Measurements from ENCODE around the gene TRIP4. TPM values are rescaled to one million over a fixed set of nuclear protein-coding genes. Genes with fewer than 3 reads are reported as not detected.

The TRIP4 gene
- polyA plus RNA-seq, 2 of the 4 experiments (the other 2 are of a cell fraction) = 24.8 to 34.9 TPM

DNA sequence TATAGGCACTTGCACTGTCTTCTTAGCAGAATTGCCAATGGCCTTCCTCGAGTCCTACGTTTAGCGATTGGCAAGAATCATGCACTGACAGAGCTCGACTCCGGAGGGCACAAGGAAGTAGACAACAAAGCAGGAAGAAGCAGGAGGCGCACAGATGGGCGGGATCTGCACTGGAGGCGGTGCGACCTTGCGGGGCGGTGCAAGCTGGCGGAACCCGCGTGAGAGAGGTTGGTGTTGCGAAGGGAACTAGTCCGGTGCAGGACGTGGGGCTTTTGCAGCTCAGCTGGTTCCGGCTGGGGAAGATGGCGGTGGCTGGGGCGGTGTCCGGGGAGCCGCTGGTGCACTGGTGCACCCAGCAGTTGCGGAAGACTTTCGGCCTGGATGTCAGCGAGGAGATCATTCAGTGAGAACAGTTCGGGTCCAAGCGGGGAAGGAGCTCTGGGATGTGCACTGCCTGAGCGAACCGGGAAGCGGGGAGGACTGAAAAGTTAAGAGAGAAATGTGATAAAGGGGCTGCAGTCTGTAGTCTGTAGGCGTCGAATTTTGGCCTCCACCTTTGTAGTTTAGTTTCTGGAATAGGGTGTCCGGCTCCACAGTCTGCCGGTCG lies at the start of gene TRIP4 (continued):
- TF ChIP-seq CHD2 (IDR thresholded peaks at IDR 0.05; ENCODE audit: low read length, partially characterized antibody) (peak; percentile 23), EHMT2 (IDR thresholded peaks at IDR 0.05; ENCODE audit: low read depth) (no peak), RFX5 (IDR thresholded peaks at IDR 0.05) (peak; percentile 80), FOSL2 (IDR thresholded peaks at IDR 0.05) (no peak), FOSL2 (CRISPR knock-in tag; IDR thresholded peaks at IDR 0.05) (peak; percentile 50), FOXS1 (CRISPR knock-in tag; IDR thresholded peaks at IDR 0.05) (no peak), ZC3H11A (IDR thresholded peaks at IDR 0.05) (peak; percentile 57; the same call in 1 of the 2 replicates), HDAC2 (IDR thresholded peaks at IDR 0.05) (peak; percentile 84; the same call in 1 of the 2 replicates), CBX2 (IDR thresholded peaks at IDR 0.05; ENCODE audit: borderline replicate concordance, low read depth) (no peak), ZNF302 (CRISPR knock-in tag; IDR thresholded peaks at IDR 0.05) (no peak), TFCP2L1 (CRISPR knock-in tag; IDR thresholded peaks at IDR 0.05) (no peak), SREBF2 (IDR thresholded peaks at IDR 0.05) (no peak), JUN (IDR thresholded peaks at IDR 0.05) (peak; percentile 91 to 98), NFE2L2 (conservative IDR thresholded peaks at IDR 0.05; ENCODE audit: low read length) (0 out of 2 replicates have a peak, but pooled peaks have one; percentile 1), EP300 (IDR thresholded peaks at IDR 0.05) (0 out of 5 replicates have a peak, but pooled peaks of 1 of the 2 experiments have one; percentile 23), HEYL (CRISPR knock-in tag; IDR thresholded peaks at IDR 0.05) (no peak), POLR2AphosphoS2 (conservative IDR thresholded peaks at IDR 0.05; ENCODE audit: low read length) (no peak), CBX8 (IDR thresholded peaks at IDR 0.05) (no peak), ZFP36 (IDR thresholded peaks at IDR 0.05; ENCODE audit: borderline replicate concordance, partially characterized antibody) (no peak)
- TF ChIP-seq, protein P1, sequence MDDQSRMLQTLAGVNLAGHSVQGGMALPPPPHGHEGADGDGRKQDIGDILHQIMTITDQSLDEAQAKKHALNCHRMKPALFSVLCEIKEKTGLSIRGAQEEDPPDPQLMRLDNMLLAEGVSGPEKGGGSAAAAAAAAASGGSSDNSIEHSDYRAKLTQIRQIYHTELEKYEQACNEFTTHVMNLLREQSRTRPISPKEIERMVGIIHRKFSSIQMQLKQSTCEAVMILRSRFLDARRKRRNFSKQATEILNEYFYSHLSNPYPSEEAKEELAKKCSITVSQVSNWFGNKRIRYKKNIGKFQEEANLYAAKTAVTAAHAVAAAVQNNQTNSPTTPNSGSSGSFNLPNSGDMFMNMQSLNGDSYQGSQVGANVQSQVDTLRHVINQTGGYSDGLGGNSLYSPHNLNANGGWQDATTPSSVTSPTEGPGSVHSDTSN (IDR thresholded peaks at IDR 0.05) = peak; percentile 99
- TF ChIP-seq, protein P2, sequence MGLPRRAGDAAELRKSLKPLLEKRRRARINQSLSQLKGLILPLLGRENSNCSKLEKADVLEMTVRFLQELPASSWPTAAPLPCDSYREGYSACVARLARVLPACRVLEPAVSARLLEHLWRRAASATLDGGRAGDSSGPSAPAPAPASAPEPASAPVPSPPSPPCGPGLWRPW (IDR thresholded peaks at IDR 0.05) = no peak
- TF ChIP-seq, protein P3, sequence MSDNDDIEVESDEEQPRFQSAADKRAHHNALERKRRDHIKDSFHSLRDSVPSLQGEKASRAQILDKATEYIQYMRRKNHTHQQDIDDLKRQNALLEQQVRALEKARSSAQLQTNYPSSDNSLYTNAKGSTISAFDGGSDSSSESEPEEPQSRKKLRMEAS (IDR thresholded peaks at IDR 0.05) = peak; percentile 98
- TF ChIP-seq, protein P4, sequence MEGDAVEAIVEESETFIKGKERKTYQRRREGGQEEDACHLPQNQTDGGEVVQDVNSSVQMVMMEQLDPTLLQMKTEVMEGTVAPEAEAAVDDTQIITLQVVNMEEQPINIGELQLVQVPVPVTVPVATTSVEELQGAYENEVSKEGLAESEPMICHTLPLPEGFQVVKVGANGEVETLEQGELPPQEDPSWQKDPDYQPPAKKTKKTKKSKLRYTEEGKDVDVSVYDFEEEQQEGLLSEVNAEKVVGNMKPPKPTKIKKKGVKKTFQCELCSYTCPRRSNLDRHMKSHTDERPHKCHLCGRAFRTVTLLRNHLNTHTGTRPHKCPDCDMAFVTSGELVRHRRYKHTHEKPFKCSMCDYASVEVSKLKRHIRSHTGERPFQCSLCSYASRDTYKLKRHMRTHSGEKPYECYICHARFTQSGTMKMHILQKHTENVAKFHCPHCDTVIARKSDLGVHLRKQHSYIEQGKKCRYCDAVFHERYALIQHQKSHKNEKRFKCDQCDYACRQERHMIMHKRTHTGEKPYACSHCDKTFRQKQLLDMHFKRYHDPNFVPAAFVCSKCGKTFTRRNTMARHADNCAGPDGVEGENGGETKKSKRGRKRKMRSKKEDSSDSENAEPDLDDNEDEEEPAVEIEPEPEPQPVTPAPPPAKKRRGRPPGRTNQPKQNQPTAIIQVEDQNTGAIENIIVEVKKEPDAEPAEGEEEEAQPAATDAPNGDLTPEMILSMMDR (IDR thresholded peaks at IDR 0.05) = 0 out of 3 replicates have a peak, but pooled peaks have one; percentile 11
- TF ChIP-seq, protein P5, sequence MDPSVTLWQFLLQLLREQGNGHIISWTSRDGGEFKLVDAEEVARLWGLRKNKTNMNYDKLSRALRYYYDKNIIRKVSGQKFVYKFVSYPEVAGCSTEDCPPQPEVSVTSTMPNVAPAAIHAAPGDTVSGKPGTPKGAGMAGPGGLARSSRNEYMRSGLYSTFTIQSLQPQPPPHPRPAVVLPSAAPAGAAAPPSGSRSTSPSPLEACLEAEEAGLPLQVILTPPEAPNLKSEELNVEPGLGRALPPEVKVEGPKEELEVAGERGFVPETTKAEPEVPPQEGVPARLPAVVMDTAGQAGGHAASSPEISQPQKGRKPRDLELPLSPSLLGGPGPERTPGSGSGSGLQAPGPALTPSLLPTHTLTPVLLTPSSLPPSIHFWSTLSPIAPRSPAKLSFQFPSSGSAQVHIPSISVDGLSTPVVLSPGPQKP (IDR thresholded peaks at IDR 0.05; ENCODE audit: low read depth, low read length) = 0 out of 2 replicates have a peak, but pooled peaks have one; percentile 47
- TF ChIP-seq, protein P6, sequence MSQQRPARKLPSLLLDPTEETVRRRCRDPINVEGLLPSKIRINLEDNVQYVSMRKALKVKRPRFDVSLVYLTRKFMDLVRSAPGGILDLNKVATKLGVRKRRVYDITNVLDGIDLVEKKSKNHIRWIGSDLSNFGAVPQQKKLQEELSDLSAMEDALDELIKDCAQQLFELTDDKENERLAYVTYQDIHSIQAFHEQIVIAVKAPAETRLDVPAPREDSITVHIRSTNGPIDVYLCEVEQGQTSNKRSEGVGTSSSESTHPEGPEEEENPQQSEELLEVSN (IDR thresholded peaks at IDR 0.05; ENCODE audit: borderline replicate concordance, low read depth) = peak; percentile 93

DNA sequence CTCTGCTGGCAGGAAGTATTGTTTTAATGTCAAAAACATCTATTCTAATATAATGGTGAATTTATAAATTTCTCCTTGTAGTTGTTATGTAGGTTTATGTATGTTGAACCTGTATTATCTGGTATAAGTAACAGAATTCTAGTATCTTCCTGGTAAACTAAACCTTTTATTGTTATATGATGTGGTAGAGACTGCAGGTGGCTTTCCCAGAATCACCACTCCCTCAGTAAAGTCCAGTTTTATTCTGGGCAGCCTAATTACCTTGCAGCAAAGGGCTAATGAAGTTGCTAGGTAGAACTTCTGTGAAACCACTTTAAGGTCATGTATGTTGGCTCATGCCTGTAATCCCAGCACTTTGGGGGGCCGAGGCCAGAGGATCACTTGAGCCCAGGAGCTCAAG lies 47.3 kb upstream of the TRIP4 start:
- ATAC-seq (no peak), DNase-seq (ENCODE audit: low read depth in 1 of 2, low spot score in 1 of 2) (no peak), FAIRE-seq (no peak)
- Histone ChIP-seq H3K9me3 (no peaks in the 10 kb centered on the region), H3K27ac (no peak overlapping the region), H3K4me2 (no peak overlapping the region), H3K4me1 (peaks cover 18% of the 10 kb centered on the region), H3K4me3 (no peak overlapping the region)
- WGBS (ENCODE audit: missing lambda C conversion rate) = 100% methylated on average over 1 of the region's 1 CpG
- ChIA-PET CTCF (interaction anchor here (1.0 to 1.2 kb wide), 2 partner anchors 11 to 22 kb away, joined by 3 read pairs; no protein-coding TSS in a partner anchor), POLR2A (no interaction called here)
- TF ChIP-seq CEBPB (IDR thresholded peaks at IDR 0.05) = no peak
- TF ChIP-seq HOXA7 (CRISPR knock-in tag; IDR thresholded peaks at IDR 0.05) = no peak
- no peak for TF ChIP-seq HOXB13 (CRISPR knock-in tag; IDR thresholded peaks at IDR 0.05; ENCODE audit: low read depth)
- TF ChIP-seq RCOR1 (IDR thresholded peaks at IDR 0.05; ENCODE audit: low read depth, low read length) = no peak
- TF ChIP-seq, protein P7, sequence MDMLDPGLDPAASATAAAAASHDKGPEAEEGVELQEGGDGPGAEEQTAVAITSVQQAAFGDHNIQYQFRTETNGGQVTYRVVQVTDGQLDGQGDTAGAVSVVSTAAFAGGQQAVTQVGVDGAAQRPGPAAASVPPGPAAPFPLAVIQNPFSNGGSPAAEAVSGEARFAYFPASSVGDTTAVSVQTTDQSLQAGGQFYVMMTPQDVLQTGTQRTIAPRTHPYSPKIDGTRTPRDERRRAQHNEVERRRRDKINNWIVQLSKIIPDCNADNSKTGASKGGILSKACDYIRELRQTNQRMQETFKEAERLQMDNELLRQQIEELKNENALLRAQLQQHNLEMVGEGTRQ (IDR thresholded peaks at IDR 0.05) = no peak
- TF ChIP-seq EP300 (IDR thresholded peaks at IDR 0.05) = no peak
- no peak for TF ChIP-seq POLR2A (IDR thresholded peaks at IDR 0.05; ENCODE audit: low read length)
- TF ChIP-seq NR3C1 (IDR thresholded peaks at IDR 0.05) = no peak
- TF ChIP-seq, protein P6 (IDR thresholded peaks at IDR 0.05; ENCODE audit: borderline replicate concordance, low read depth) = no peak
- TF ChIP-seq ZFP36 (IDR thresholded peaks at IDR 0.05; ENCODE audit: borderline replicate concordance, partially characterized antibody) = no peak
- TF ChIP-seq SMC3 (IDR thresholded peaks at IDR 0.05) = no peak
- TF ChIP-seq ZC3H11A (IDR thresholded peaks at IDR 0.05) = no peak
- TF ChIP-seq POLR2AphosphoS2 (conservative IDR thresholded peaks at IDR 0.05; ENCODE audit: low read length) = no peak
- TF ChIP-seq KDM5A (IDR thresholded peaks at IDR 0.05) = no peak
- TF ChIP-seq HDAC2 (IDR thresholded peaks at IDR 0.05) = no peak
- TF ChIP-seq CBX2 (IDR thresholded peaks at IDR 0.05; ENCODE audit: borderline replicate concordance, low read depth) = no peak
- TF ChIP-seq, protein P3 (IDR thresholded peaks at IDR 0.05) = no peak
